DMS 273 (cell line): ENCODE data around the gene CLECL1.
A peak's percentile ranks its signal among the peaks of the same experiment; 100 is the strongest.
"Not testable (repeated sequence)": the region's sequence is repeated elsewhere in the genome, so short reads cannot be mapped to it uniquely, and the experiment has no call there.

Experiments used
- DNase-seq: peaks from one replicate; lab custom pipeline; 2025; ENCODE audit not compliant: unreplicated experiment; lab: John Stamatoyannopoulos, UW

The CLECL1 gene

DNA sequence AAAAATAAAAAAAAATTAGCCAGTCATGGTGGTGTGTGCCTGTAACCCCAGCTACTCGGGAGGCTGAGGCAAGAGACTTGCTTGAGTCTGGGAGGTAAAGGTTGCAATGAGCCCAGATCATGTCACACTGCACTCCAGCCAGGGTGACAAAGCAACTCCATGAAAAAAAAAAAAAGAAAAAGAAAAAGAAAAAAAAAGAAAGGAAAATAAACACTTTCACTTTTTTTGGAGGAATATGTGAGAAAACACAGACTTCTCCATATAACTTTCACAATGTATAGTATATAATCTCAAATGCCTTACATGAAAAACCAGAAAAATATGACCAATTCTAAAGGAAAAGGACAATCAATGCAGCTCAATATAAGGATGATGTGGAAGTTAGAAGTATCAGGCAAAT, 8.9 kb downstream of the CLECL1 start:
- no peak for DNase-seq

DNA sequence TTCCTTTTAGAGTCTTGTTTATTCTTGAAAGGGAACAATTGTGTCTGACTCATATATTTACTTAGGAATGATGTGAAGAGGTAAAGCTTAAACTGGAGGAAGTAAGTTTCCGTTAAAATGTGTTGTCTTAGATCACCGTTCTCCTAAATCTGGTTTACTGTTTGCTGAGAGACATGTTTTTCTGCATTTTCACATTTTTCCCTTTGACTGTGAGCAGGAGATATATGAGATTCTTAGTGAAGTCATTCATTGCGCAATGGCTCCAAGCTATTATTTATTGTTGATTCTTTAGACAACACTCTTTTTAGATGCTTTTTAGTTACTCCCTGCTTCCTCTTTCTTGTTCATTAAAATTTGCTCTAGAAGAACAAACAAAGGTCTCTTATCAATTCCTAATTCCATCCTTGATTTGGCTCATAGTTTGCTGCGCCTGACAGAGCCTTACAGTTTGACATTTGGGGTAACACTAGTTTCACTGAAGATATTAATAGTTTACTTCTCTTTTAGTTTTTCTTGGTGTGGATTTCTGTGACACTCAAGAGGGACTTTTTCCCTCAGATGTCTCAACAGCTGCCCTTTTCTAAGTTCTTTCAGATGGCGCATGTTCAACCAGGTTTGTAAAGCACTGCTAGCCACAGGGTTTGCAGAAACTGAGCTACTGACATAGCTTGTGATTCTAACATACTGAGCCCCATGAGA, 11.4 kb downstream of the CLECL1 start:
- DNase-seq: no peak

DNA sequence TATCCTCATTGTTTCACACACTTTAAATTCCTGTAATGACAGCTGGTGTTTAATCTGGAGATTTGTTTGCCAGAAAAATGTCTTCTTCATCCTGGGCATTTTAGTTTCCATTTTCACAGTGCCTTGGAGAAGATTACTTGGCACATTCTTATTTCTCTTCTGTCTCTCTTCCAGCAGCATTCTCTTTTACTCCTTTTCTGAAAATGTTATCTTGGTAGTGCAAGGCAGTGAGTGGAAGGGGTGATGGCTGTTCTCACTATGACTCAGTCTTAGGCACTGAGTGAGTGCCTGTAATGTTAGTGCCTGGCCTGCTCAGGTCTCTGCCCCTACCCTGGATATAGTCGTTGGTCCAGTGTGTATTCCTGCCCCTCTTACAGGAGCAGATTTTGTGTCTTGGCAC, 13.1 kb downstream of the CLECL1 start:
- no peak for DNase-seq

DNA sequence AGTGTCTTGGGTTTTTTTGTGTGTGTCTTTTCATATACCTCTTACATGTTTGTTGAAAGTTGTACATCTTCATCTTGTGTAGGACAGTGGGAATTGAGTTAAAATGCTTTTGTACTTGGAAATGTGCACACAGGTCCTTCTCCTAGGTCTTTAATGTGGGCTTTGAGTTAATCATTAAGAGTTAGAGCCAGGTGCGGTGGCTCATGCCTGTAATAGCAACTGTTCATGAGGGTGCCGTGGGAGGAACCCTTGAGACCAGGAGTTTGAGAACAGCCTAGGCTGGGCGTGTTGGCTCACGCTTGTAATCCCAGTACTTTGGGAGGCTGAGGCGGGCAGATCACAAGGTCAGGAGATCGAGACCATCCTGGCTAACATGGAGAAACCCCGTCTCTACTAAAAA, 13.9 kb downstream of the CLECL1 start:
- DNase-seq: no peak

DNA sequence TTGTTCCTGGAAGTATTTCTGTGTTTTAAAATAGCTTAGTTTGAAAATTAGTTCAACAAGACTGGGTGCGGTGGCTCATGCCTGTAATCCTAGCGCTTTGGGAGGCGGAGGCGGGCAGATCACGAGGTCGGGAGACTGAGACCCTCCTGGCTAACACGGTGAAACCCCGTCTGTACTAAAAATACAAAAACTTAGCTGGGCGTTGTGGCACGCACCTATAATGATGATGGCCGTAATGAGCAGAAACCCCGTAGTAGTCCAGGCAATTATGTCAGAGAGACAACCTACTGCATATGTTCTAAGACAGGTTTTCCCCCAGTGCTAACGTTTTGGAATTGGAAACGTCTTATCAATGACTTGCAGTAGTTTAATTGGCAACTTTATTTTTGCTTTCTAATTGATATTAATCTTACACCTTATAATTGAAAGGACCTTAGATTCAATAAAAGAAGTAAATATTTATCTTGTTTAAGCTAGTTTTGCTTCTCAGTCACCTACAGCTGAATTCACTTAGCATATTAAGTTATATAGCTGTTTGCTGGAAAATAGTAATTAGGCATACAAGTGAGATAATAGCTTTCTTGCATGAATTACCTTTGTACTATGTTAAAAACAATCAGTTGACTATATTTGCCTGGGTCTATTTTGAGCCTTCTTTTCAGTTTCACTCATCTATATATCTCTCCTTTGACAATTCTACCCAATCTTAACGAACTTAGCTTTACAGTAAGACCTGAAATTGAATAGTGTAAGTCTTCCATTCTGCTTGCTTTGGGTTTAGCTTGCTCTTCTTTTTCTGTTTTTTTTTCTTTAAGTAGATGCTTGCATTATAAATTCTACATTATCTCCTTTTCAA, 15.6 kb downstream of the CLECL1 start:
- DNase-seq: no peak

DNA sequence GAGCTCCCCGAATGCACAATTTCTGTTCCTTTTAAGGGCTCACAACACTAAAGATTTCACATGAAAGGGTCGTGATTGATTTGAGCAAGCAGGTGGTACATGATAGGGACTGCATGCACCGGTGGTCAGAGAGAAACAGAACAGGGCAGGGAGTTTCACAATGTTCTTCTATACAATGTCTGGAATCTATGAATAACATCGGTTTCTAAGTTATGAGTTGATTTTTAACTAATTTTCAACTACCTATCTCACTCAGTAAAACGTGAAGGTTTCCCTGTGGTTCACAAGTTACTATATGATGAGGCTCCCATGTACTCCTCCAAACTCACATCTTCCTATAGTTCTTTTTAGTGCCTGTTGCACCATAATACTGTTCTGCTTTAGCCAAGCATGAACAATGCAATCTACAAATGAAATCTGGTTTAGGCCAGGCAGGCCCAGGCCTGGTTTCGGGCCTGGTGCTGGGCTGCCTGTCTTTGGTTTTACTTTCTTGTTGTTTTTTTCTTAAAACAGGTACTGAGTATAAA, 19.8 kb downstream of the CLECL1 start:
- DNase-seq: not testable (repeated sequence)

DNA sequence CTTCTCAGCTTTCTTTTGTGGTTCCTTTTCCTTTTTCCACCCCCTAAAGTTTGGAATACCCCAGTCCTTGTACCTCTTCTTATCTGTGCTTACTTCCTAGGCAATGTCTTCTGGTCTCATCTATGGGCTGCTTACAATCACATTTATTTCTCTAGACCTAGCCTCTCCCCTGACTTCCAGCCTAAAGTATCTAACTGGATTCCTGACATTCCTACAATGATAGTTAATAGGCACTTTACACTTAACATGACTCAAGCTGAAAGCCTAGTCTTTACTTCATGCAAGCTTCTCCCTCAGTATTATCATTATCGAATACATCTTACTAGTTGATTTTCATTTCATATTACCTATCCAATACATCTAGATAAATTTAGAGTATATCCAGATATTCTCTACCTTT, 21.2 kb downstream of the CLECL1 start:
- no peak for DNase-seq

DNA sequence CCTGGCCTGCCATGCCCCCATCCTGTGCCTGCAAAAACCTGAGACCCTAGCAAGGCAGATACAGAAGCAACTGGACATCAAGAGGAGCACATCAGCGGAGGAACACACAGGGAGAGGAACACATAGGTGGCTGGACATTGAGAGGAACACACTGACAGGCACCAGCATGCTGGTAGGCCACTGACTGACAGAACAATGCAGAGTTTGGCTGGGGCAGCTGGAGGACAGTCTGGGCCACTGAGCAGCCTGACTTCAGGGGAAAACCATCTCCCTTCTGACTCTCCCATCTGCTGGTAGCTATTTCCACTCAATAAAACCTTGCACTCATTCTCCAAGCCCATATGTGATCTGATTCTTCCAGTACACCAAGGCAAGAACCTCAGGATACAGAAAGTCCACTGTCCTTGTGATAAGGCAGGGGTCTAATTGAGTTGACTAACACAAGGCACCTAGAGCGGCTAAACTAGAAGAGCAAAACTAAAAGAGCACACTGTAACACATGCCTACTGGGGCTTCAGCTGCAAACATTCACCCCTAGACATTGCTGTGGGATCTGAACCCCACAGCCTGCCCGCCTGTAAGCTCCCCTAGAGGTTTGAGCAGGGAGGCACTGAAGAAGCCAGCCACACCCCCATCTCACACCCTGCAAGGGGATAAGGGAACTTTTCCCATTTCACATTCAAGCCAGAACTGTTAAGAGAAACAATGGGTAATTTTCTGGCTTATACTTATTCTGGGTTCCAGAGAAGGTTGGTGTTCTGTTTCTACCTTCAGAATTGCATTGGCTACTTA, 22.1 kb downstream of the CLECL1 start:
- DNase-seq: no peak

DNA sequence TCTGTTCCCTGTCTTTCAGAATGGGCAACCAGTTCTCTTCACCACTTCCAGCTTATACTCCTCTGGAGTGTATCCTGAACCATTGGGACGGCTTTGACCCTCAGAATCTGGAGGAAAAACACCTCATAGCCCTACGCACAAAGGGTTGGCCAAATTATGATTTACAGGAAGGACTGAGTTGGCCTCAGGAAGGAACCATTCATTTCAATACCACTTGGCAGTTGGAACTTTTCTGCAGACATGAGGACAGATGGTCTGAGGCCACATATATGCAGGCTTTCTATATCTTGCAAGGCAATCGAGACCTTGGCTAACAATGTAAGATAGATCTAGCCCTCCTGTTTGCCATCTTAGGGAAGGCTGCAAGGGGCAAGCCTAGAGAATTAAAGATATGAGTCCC, 24.0 kb downstream of the CLECL1 start:
- no peak for DNase-seq

DNA sequence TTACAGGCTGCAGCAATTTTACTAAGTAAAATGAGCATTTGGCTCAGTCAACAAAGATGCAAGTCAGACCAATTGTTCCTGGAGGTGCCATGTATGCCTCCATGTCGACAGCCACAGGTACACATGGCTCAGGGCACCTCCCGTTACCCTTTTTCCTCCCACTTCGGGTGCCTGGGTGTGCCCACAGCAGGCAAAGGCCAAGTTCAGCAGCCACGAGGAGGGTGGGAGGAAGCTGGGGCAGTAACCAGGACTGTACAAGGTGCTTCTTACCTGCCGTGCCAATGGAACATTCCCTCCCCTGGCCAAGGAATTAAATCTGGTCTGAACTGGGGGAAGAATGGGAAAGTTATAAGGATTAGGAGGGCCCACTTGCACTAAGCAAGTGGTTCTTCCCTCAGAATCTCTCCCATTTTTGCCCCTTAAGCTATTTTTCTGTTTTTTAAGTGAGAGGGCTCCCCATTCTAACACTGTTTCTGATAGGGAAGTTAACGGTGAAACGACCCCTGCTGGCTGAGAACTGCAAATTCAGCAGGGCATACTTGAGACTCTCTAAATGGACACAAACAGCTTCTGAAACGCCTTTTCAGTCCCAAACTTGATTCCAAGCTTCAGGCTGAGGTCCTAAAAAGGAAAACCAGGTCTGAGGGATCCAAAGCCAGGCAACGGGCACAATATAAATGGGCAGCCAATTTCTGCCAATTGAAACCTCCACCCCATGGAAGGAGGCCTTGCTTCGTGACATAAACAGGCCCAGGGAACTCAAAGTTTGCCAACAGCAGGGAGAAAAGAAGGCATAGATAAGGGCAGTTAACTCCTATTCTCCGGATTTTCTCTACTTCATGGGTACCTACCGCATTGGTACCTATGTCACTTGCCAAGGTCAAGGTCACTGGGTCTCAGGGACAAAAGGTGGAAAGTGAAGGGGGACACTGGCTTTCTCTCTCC, 24.8 kb downstream of the CLECL1 start:
- peak; percentile 55 for DNase-seq

DNA sequence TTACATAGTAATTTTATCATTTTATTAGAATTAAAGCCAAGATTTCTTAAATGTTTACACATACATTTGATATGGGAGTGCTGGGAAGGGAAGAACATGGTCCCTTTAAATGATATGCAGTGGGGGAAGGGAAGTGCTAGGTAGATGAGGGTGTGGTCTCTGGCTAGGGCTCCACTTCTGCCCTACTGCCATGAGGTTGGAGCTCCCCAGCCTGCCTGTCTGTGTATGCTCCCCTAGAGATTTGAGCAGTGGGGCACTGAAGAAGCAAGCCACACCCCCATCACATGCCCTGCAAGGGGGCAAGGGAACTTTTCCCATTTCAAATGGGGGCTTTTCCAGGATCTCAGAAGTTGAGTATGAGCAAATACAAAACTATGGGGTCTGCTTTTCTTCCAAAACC, 25.5 kb downstream of the CLECL1 start:
- no peak for DNase-seq

DNA sequence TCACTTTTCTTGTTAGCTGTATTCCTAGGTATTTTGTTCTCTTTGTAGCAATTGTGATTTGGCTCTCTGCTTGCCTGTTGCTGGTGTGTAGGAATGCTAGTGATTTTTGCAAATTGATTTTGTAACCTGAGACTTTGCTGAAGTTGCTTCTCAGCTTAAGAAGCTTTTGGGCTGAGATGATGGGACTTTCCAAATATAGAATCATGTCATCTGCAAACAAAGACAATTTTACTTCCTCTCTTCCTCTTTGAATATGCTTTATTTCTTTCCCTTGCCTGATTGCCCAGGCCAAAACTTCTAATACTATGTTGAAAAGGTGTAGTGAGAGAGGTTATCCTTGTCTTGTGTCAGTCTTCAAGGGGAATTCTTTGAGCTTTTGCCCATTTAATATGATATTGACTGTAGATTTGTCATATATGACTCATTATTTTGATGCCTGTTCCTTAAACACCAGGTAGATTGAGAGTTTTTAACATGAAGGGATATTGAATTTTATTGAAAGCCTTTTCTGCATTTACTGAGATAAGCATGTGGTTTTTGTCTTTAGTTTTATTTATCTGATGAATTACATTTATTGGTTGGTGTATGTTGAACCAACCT, 26.7 kb downstream of the CLECL1 start:
- DNase-seq: no peak

DNA sequence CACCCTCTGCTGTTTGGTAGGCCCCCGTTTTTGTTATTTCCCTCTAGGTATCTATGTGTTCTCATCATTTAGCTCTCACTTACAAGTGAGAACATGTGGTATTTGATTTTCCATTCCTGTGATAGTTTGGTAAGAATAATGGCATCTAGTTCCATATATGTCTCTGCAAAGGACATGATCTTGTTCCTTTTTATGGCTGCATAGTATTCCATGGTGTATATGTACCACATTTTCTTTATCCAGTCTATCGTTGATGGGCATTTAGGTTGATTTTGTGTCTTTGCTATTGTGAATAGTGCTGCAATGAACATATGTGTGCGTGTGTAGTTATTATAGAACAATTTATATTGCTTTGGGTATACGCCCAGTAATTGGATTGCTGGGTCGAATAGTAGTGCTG, 28.3 kb downstream of the CLECL1 start:
- DNase-seq: not testable (repeated sequence)

DNA sequence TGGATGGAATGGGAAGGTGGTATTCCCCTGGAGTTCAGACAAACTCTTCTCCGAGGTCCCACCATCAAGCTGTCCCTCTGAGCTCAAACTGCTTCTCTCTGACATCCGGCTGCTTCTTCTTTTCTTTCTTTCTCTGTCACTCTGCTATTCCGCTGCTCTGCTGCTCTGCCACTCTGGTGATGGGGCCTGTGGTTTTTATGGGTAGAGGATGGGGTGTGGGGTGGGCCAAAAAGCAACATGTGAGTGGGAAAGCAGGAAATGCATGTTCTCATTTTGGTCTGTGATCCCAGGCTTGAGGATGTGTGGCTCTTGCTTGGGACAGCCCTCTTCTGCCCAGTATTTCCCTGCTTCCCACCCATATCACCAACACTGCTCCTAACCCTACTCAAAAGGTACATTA, 30.6 kb downstream of the CLECL1 start:
- DNase-seq: no peak

DNA sequence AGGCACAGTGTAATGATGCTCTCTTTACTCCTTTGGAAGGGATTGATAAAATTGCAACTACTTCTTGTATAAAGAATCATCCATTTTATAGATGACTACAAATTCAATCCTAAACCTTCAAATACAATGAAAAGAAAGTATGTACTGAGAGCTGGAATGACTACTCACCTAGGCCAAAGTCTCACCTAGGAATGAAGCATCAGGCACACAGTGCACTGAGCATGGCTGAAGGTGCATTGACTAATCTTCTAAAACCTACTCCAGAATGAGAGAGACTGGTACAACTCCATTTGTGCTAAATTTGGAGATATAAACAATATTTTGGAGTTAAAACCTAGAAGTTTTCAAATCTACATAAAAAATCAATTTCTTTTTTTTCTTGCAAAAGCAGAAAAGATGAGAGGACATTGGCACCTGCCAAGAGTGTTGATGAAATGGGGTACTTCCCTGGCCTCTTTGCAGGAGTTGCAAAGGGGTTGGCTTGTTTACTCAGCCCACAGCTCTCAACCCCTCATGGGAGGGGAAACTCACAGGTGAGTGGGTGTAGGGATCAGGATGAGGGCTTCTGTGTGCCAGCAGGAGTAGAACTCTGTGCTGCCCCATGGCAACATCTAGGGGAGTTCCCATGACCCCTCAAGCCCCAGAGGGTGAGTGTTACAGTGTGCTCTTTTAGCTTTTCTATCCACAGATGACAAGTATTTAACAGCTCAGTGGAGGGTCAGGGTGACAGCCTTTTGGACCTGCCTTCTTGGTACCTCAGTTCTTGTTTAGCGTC, 31.3 kb downstream of the CLECL1 start:
- no peak for DNase-seq

DNA sequence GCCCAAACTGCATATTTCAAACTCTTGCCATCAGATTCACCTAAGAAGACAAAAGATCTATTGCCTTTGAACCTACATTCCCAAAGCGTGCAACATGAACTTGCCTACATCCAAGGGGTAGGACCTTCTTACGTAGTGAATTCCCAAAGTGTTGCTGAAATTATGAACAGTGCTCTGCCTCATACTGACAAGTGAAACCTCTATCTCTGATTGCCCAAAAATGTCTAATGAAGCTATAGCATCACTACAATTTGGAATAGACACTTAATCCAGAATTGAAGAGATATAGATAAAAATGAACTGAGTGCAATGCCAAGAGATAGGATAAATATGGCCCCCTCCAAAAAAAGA, 32.3 kb downstream of the CLECL1 start:
- DNase-seq: no peak

DNA sequence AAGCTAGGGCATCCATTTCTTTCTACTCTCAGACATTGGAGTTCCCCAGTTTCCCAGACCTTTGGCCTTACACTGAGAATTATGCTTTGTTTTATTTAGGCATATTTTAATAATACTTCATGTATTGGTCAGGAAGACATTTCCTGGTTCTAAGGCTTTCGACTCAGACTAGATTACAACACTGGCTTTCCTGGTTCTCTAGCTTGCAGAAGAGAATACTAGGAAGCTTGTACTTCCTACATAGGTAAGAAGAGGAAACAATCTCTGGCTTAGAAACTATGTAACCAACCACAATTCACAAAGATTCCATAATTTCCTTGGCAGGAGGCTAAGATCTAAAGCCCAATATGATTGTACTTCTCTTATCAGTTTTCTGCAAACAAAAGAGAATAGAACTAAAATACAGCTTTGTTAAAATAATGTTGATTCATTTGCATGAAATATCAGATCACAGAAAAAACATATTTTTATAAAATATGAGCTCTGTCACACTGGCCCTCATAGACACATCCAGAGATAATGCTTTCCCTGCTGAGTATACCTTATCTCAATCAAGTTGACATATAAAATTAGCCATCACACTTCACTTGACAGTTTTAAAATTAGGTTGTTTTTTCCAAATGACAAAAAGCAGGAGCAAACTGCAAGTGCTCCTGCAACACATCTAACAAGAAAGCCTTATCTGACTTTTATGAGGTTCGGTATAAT, 32.8 kb downstream of the CLECL1 start:
- DNase-seq: no peak

DNA sequence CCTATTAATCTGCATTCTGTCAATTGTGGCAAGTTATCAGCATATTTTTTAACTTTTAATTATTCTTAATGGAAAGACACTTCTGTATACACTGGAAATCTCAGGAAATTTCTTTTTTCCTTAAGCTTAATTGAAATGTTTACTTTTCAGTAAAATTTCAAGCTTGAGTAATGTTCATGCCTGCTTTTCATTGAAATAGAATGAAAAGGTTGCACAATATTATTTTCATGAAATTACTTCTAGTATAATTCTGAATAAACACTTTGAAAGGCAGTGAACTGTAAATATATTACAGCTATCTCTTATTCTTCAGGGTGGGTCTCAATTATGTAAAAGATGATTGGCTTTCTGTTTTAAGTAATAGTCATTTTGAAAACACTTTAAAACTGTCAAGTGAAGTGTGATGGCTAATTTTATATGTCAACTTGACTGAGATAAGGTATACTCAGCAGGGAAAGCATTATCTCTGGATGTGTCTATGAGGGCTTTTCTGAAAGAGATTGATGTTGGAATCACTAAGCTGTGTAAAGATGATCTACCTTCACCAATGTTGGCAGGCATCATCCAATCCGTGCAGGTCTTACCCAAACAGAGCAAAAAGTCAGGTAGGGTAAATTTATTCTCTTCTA, 33.5 kb downstream of the CLECL1 start:
- DNase-seq: no peak
